Activated CD4-positive, alpha-beta T cell treated with anti-CD3 and anti-CD28 coated beads for 4 hours (primary cell): ENCODE results near the gene ADAMTS7.

Experiments used
- DNase-seq, 2 donors: peaks; one replicate each; pipeline ENCODE4 v3.0.0-alpha.2; 2020

ADAMTS7 gene

DNA sequence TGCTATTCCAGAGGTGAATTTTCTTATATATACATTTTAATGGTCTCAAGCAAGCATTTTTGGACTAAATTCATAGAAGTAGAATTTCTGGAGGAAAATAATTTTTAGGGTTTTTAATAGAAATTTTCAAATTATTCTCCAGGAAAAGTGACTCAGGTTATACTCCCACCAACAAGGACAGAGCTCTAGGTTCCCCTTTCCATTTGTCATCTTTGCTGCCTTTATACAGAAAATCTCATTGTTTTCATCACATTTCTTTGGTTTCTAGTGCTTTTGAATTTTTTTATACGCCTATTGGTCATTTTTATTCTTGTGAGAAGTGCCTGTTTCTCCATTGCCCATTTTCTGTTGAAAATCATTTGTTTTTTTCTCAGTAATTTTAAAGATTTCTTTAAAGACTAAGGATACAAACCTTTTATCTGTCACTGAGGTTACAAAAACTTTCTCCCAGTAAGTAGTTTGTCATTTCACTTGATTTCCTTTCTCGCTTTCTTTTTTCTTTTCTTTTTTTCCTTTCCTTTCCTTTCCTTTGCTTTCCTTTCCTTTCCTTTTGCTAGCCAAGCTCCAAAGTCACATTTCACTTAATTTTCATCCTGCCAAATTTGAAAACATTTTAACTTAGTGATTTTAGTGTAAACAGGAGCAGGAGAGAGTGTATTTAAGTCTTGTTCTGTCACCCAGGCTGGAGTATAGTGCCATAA is 93.2 kb downstream of the ADAMTS7 start:
- no peak for DNase-seq

DNA sequence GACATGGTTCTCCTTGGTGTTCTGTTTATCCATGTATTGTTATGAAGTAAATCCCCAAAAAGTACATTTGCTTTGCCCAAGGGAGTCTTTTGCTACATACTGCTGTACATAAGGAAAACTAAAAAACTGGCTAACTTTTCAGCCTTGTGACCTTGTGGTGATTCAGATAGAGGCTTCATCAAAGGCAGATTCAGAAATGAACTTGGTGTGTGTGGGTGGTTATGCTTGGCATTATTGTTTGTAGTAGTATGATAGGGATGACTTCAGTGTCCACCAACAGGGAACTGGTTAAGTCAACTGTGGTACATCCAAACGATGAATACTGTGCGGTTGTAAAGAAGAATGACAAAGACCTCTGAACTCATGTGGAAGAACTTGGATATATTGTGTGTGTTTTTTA is 94.6 kb downstream of the ADAMTS7 start:
- DNase-seq = no peak

DNA sequence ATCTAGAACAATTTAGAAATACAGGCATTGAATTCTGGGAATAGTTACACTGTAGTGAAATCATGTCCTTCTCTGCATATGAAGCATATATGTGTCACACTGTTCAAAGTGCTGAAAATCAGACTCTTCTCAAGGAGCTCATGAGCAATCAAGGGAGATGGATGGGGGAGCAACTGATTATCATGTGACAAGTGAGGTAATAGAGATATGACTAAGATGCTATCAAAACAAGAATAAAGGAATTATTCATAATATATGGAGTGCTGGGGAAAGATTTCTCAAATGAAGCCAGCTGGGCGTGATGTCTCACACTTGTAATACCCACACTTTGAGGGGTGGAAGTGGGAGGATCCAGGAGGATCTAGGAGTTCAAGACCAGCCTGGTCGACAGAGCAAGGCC is 95.3 kb downstream of the ADAMTS7 start:
- DNase-seq = no peak

DNA sequence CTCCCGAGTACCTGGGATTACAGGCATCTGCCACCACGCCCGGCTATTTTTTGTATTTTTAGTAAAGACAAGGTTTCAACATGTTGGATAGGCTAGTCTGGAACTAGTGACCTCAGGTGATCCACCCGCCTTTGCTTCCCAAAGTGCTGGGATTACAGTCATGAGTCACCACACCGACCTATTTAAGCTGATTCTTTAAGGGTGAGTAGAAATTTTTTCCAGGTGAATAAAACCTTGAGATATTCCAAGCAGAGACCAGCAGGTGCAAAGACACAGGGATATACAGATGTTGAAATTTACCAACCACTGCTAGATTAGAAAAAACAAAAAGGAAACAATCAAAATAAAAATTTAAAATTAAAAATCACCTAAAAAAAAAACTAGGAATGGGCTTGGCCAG is 95.8 kb downstream of the ADAMTS7 start:
- DNase-seq = no peak

DNA sequence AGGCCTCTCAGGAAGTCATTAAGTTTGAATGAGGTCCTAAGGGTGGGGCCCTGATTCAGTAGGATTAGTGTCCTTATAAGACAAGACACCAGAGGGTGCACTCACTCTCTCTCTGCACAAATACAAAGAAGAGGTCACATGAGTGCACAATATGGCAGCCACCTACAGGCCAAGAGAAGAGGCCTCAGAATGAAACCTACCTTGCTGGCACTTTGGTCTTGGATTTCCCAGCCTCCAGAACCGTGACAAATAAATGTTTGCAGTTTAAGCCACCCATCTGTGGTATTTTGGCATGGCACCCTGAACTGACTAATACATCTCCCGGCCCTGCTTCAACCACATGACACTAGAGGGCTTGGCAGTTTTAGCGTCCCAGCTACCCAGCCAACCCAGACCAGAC is 96.4 kb downstream of the ADAMTS7 start:
- DNase-seq = no peak

DNA sequence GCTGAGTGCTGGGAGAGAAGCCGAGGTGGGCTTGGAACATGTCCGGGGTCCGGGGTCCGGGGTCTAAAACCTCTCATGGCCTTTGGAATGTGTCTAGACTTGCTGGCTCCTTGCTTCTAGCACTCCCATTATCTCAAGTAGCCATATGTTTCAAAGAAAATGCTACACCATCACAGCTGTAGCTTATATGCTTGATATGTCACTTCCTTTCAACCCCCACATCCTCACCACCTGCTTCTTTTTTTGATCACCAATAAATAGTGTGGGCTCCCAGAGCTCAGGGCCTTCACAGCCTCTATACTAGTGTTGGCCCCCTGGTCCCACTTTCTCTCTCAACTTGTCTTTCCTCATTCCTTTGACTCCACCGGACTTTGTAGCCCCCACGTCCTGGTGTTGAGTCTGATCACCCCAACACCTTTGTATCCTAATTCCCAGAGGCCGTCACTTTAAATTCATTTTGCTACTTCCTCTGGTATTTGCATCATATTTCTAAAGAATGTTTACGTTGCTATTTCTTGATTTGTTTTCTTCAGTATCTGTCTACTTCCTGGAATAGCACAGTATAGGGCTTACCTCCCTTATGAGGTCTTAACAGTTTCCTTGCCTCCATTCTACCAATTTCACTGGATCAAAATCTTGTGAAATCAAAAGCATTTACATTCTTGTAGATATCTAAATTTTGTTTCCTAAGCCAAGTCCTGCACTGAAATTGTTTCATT is 98.3 kb downstream of the ADAMTS7 start:
- DNase-seq = no peak

DNA sequence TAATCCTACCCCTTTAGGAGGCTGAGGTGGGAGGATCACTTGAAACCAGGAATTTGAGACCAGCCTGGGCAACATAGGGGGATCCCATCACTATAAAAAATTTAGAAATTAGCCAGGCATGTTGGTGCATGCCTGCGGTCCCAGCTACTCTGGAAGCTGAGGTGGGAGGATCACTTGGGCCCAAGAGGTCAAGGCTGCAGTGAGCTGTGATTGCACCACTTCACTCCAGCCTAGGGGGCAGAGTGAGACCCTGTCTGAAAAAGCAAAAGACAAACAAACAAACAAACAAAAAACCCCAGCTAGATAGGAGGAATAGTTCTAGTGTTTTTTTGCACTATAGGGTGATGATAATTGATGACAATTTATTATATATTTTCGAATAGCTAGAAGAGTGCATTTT is 99.6 kb downstream of the ADAMTS7 start:
- DNase-seq = no peak

DNA sequence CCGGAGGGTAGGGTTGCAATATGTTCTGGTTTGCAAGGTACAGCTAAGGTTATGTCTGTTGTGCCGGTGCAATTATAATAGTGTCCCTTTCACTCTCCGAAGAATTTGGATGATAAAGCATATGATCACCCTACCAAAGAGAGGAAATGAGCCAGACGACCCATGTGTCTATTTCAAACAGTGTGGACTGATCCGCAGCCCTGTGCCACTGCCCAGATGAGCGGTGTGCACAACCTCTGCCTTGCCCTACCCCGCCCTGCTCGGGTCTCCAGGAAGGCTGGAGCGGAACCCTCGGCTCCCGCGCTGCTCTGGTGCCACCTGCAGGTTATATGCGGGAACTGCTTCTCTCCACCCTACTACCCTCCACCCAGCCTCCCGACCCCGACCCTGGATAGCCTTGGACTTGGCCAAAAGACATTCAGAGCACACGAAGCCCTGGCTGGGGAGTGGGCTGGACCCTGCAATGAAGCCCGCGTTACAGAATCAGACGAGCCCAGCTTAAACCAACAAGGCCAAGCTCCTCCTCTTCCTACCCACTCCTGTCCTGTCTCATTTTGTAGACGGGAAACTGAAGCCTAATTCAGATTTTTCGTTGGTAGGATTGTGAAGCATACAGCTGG is 101.9 kb downstream of the ADAMTS7 start:
- DNase-seq = peak; percentile 56 to 60
